ENCODE results near the gene CD4.

The CD4 gene

DNA sequence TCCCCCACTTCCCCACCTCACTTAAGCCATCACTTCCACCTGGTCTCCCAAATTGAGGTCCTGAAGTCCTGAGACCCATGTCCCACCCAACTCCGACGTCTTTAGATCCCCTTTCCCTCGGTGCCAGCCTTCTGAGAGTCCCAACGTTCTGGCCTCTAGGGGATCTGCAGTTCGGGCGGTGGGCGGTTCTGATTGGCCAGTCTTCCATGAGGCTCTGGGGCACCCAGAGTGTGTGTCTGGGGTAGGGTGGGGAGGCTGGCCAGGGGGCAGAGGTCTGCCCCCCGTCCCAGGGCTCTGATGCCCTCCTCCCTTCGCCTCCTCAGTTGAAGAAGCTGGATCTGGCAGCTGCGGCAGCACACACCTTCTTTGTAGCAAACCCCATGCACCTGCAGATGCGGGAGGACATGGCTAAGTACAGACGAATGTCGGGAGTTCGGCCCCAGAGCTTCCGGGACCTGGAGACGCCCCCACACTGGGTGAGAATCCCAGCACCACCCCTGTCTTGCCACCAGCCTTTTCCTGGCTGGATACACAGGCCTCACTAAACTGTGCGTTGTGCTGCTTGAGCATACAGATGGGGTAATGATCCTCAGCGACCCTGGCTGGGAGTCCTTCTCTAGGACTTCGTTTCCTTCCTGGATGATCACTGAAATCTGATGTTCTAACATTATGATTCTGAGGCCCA lies 40.4 kb downstream of the CD4 start:
- peak in 1 of 2 experiments; percentile 38 for DNase-seq

- DNase-seq: no peak
These were observed 41.1 kb downstream of the CD4 start for GRCh38 chr12:6830286-6830890.

- DNase-seq: no peak
These were observed 41.7 kb downstream of the CD4 start for GRCh38 chr12:6830999-6831398.

GRCh38 chr12:6831450-6831995 lies 42.2 kb downstream of the CD4 start:
- DNase-seq: no peak

GRCh38 chr12:6832125-6832524 lies 42.8 kb downstream of the CD4 start:
- DNase-seq: no peak

GRCh38 chr12:6833189-6833890 lies 44.0 kb downstream of the CD4 start:
- DNase-seq: no peak

- DNase-seq: no peak
These were observed 44.9 kb downstream of the CD4 start for GRCh38 chr12:6834254-6834653.

DNA sequence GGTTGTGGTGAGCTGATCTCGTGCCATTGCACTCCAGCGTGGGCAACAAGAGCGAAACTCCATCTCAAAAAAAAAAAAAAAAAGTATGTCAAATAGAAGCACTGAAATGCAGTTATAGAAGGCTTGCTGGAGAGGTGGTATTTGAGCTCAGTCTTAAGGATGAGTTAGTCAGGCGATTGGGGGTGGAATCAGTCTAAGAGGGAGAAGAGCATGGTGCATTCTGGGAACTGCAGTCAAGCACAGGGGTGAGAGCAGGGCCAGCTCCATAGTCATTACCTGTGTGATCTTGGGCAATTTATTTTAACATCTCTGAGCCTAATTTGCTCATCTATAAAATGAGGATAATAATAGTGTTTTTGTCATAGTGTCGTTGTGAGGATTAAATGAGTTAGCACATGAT lies 45.5 kb downstream of the CD4 start:
- DNase-seq: no peak

DNA sequence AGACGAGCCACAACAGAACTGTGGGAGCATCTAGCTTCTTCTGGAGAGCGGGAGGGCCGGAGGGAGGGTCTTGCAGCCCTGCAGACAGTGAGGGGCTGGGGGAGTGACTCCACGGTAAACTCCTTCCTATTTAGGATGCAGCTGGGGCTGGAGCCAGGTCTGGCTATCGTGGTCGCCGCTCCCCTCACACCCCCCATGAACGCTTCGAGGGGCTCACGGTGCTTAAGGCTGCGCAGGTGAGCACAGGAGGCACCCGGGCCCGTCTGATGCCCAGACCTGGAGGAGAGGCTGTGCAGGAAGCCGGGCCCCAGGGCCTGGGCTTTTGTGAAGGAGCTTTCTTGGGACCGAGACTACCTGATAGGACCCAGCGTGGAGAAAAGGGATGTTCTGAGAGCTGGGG lies 47.5 kb downstream of the CD4 start:
- no peak for DNase-seq

- DNase-seq: no peak
These were observed 48.2 kb downstream of the CD4 start for GRCh38 chr12:6837370-6838060.

- no peak for DNase-seq
These were observed 49.5 kb downstream of the CD4 start for GRCh38 chr12:6838854-6839253.

DNA sequence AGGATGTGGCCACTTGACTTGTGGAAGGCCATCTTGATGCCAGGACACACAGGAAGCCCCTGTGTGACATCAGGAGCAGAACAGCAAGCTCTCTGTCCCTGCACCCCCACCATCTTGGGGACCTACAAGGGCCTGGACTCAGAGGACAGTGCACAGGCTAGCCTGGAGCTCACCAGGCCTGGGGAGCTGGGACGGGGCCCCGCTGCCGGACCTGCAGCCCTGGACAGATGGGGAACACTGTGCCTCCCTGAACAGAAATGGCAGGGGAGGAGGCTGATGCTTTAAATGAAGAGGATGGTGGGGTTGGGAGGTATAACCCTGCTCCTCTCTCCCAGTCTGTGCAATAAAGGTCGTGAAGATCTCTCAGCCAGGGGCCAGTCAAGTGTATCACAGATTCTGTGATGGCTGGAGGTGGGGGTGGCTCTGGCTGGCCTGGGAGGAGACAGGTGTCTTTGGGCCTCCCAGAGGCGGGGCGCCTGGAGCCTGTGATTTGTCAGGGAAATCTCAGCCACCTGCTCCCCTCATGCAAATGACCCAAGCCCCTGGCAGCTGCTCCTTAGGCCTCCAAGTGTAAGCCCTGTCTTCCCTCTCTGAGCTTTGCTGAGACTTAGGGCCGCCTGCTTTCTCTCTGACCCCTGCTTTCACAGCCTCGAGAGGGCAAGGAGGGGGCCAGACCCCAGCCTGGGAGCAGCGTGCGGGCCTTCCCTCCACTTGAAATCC lies 50.3 kb downstream of the CD4 start:
- no peak for DNase-seq

- no peak for DNase-seq
These were observed 51.0 kb downstream of the CD4 start for GRCh38 chr12:6840330-6840729.

GRCh38 chr12:6840761-6841515 lies 51.6 kb downstream of the CD4 start, which contains the start of gene GNB3:
TSS of gene GNB3 (plus strand) at chr12:6840925. CDS start at chr12:6841288, 363 bp downstream.
- no peak for DNase-seq

GRCh38 chr12:6842075-6842474 lies 52.7 kb downstream of the CD4 start:
- DNase-seq: no peak

- no peak for DNase-seq
These were observed 54.0 kb downstream of the CD4 start for GRCh38 chr12:6843118-6843902.

GRCh38 chr12:6845395-6845794 lies 56.1 kb downstream of the CD4 start:
- no peak for DNase-seq

DNA sequence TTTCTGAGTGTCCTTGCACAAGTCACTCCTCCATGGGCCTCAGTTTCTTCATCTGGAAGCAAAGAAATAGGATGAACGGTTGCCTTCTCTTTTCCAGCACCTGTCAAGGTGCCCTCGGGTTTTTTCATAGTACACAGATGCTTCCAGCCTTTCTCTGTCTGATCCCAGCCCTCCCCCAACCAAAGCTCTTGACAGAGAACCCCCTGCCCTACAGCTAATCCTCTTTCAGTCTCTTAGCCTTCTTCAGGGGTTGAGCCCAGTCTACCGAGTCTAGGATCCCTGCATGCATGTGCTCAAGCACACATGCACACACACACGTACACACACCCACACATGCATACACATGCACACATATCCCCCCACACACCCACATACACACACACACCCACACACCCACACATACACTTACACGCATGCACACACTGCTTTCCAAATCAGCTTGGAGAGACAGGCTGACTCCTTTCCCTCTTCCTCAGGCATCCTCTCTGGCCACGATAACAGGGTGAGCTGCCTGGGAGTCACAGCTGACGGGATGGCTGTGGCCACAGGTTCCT lies 57.1 kb downstream of the CD4 start:
- DNase-seq: no peak

DNA sequence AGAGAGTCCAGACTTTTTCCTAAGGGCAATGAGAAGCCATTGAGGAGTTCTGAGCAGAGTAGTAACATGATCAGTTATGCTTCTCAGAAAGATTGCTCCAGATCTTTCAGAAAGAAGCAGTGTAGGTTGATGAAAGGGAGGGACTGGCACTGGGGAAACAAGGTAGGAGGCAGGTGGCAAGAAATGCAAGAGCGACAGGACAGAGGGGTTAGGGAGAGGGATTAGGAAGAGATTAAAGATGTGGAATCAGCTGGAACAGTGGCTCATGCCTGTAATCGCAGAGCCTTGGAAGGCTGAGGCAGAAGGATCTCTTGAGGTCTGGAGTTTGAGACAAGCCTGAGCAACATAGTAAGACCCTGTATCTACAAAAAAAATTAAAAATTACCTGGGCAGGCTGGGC lies 58.3 kb downstream of the CD4 start:
- no peak for DNase-seq

GRCh38 chr12:6849427-6849826 lies 60.1 kb downstream of the CD4 start:
- DNase-seq: no peak

Measured in activated T-cell treated with anti-CD3 and anti-CD28 coated beads, Interleukin-2, amount 50 U/mL, for 48 hours (primary cell).